Osteoblast (primary cell): Measurements from ENCODE around the gene TPCN1. TPM values are rescaled to one million over a fixed set of nuclear protein-coding genes. Genes with fewer than 3 reads are reported as not detected.

Experiments
- DNase-seq: peaks from one replicate; pipeline ENCODE4 v3.0.0; 2011; ENCODE audit warnings: low spot score, mixed read lengths; ENCODE audit not compliant: insufficient read length; ENCODE audit errors: missing footprints
- H2AFZ ChIP-seq: 2 replicates; pipeline ENCODE4 v1.6.0; 2011; ENCODE audit warnings: mild to moderate bottlenecking, low read length
- H3K27ac ChIP-seq: 2 replicates; pipeline ENCODE4 v1.5.1; 2011; ENCODE audit warnings: mild to moderate bottlenecking, low read depth, low read length, moderate library complexity
- H3K27me3 ChIP-seq: 2 replicates; pipeline ENCODE4 v1.6.0; 2012; ENCODE audit warnings: mild to moderate bottlenecking, control low read depth, inconsistent platforms, low read length, moderate library complexity; ENCODE audit not compliant: insufficient read depth
- H3K36me3 ChIP-seq: 2 replicates; pipeline ENCODE4 v1.5.1; 2011; ENCODE audit warnings: mild to moderate bottlenecking, low read length, control low read depth, moderate library complexity; ENCODE audit not compliant: insufficient read depth
- H3K4me1 ChIP-seq: 2 replicates; pipeline ENCODE4 v1.5.1; 2011; ENCODE audit warnings: mild to moderate bottlenecking, low read length, control low read depth, moderate library complexity; ENCODE audit not compliant: insufficient read depth
- H3K4me2 ChIP-seq: 2 replicates; pipeline ENCODE4 v1.6.0; 2011; ENCODE audit warnings: mild to moderate bottlenecking, low read length; ENCODE audit not compliant: insufficient read depth
- H3K4me3 ChIP-seq: fragments of 200-600 bp; sonication (generic); 3 replicates; pipeline ENCODE4 v1.5.1; 2012; ENCODE audit warnings: mild to moderate bottlenecking, low read length, inconsistent platforms; ENCODE audit not compliant: insufficient read depth
- H3K79me2 ChIP-seq: 2 replicates; pipeline ENCODE4 v1.6.0; 2012; ENCODE audit warnings: mild to moderate bottlenecking, low read length, control low read depth, inconsistent platforms; ENCODE audit not compliant: insufficient read depth
- H3K9me3 ChIP-seq: 2 replicates; pipeline ENCODE4 v1.5.1; 2011; ENCODE audit warnings: low read depth, low read length, control low read depth
- H4K20me1 ChIP-seq: 2 replicates; pipeline ENCODE4 v1.6.0; 2012; ENCODE audit warnings: mild to moderate bottlenecking, low read length, control low read depth; ENCODE audit not compliant: insufficient read depth
- CTCF ChIP-seq: IDR thresholded peaks from 2 replicates; pipeline ENCODE4 v1.5.1; 2011; ENCODE audit warnings: mild to moderate bottlenecking, low read depth, low read length, moderate library complexity; ENCODE audit errors: extremely low read depth
- total RNA-seq: library from RNA; depleted of rRNA; stranded (reverse); fragments of >200 nt; gene quantifications from 2 replicates; pipeline ENCODE4 v1.2.3, GENCODE V29; 2012

The TPCN1 gene
- total RNA-seq, 1 donor = 25.7 TPM

GRCh38 chr12:113320401-113320800 lies 99.1 kb downstream of the TPCN1 start:
- H3K4me3 ChIP-seq = no peak overlapping the region
- no peaks in the 10 kb centered on the region for H3K79me2 ChIP-seq
- peaks cover 13% of the 10 kb centered on the region for H3K36me3 ChIP-seq
- H2AFZ ChIP-seq = no peak overlapping the region
- H3K4me1 ChIP-seq = peaks cover 7% of the 10 kb centered on the region
- TF ChIP-seq CTCF = no peak
- DNase-seq = no peak
- H3K4me2 ChIP-seq = no peak overlapping the region
- H3K27me3 ChIP-seq = no peaks in the 10 kb centered on the region
- H3K9me3 ChIP-seq = no peaks in the 10 kb centered on the region
- H4K20me1 ChIP-seq = no peaks in the 10 kb centered on the region
- H3K27ac ChIP-seq = no peak overlapping the region

GRCh38 chr12:113322343-113322742 lies 101.1 kb downstream of the TPCN1 start:
- DNase-seq = peak; percentile 92
- no peaks in the 10 kb centered on the region for H3K9me3 ChIP-seq

GRCh38 chr12:113325916-113326315 lies 104.7 kb downstream of the TPCN1 start:
- no peaks in the 10 kb centered on the region for H4K20me1 ChIP-seq
- H3K9me3 ChIP-seq = no peaks in the 10 kb centered on the region
- no peak overlapping the region for H3K27ac ChIP-seq
- H2AFZ ChIP-seq = no peak overlapping the region
- TF ChIP-seq CTCF = no peak
- H3K4me2 ChIP-seq = no peak overlapping the region
- H3K4me1 ChIP-seq = peaks cover 7% of the 10 kb centered on the region
- DNase-seq = no peak
- H3K4me3 ChIP-seq = no peak overlapping the region
- H3K36me3 ChIP-seq = peaks cover 3% of the 10 kb centered on the region
- no peaks in the 10 kb centered on the region for H3K79me2 ChIP-seq
- no peaks in the 10 kb centered on the region for H3K27me3 ChIP-seq

More at GRCh38 chr12:113322343-113322742, 101.1 kb downstream of the TPCN1 start:
- Histone ChIP-seq H3K27me3 (no peaks in the 10 kb centered on the region), H4K20me1 (no peaks in the 10 kb centered on the region), H3K79me2 (no peaks in the 10 kb centered on the region), H3K36me3 (peaks cover 13% of the 10 kb centered on the region), H3K4me2 (no peak overlapping the region), H3K4me1 (peaks cover 7% of the 10 kb centered on the region), H2AFZ (no peak overlapping the region), H3K27ac (peak overlapping the region; percentile 32), H3K4me3 (no peak overlapping the region)
- no peak for TF ChIP-seq CTCF

- Histone ChIP-seq H3K27ac (no peak overlapping the region), H3K9me3 (no peaks in the 10 kb centered on the region), H4K20me1 (no peaks in the 10 kb centered on the region), H3K4me2 (no peak overlapping the region), H3K4me3 (no peak overlapping the region), H3K4me1 (peaks cover 7% of the 10 kb centered on the region), H3K27me3 (no peaks in the 10 kb centered on the region), H3K79me2 (no peaks in the 10 kb centered on the region), H2AFZ (no peak overlapping the region), H3K36me3 (no peaks in the 10 kb centered on the region)
- TF ChIP-seq CTCF = no peak
- no peak for DNase-seq
These were observed 105.6 kb downstream of the TPCN1 start for GRCh38 chr12:113326775-113327395.
